Measurements from ENCODE around the gene TUBE1.

TUBE1 gene

GRCh38 chr6:112033791-112034615 is 53.3 kb downstream of the TUBE1 start:
- DNase-seq = no peak

- DNase-seq = no peak
Observed at GRCh38 chr6:112032728-112033127, 54.6 kb downstream of the TUBE1 start.

- no peak for DNase-seq
Observed at GRCh38 chr6:112031960-112032359, 55.3 kb downstream of the TUBE1 start.

- no peak for DNase-seq
Observed at GRCh38 chr6:112030961-112031660, 56.2 kb downstream of the TUBE1 start.

GRCh38 chr6:112030206-112030960 is 56.9 kb downstream of the TUBE1 start:
- no peak for DNase-seq

- peak; percentile 12 for DNase-seq
Observed at GRCh38 chr6:112029045-112029822, 58.0 kb downstream of the TUBE1 start.

- no peak for DNase-seq
Observed at GRCh38 chr6:112027942-112028674, 59.2 kb downstream of the TUBE1 start.

GRCh38 chr6:112026933-112027332 is 60.3 kb downstream of the TUBE1 start:
- DNase-seq = no peak

GRCh38 chr6:112024464-112024863 is 62.8 kb downstream of the TUBE1 start:
- DNase-seq = no peak

- DNase-seq = no peak
Observed at GRCh38 chr6:112022749-112023148, 64.5 kb downstream of the TUBE1 start.

- DNase-seq = no peak
Observed at GRCh38 chr6:112021691-112022310, 65.5 kb downstream of the TUBE1 start.

Measured in DMS 273 treated with DMSO at 0.1 percent for 48 hours (cell line).